ENCODE results near the gene MT1H.

MT1H gene

GRCh38 chr16:56636616-56637413 lies 32.8 kb upstream of the MT1H start:
- no peak for DNase-seq

- DNase-seq: no peak
Observed at GRCh38 chr16:56637814-56638750, 31.5 kb upstream of the MT1H start, which contains the start of gene MT1A. TSS of gene MT1A (plus strand) at chr16:56638666. CDS start at chr16:56638739, 73 bp downstream.

GRCh38 chr16:56639045-56639444 lies 30.6 kb upstream of the MT1H start:
- DNase-seq: no peak

- DNase-seq: no peak
Observed at GRCh38 chr16:56640076-56640475, 29.5 kb upstream of the MT1H start.

GRCh38 chr16:56641166-56641565 lies 28.4 kb upstream of the MT1H start:
- no peak for DNase-seq

- DNase-seq: no peak
Observed at GRCh38 chr16:56643080-56643778, 26.4 kb upstream of the MT1H start.

GRCh38 chr16:56643833-56644232 lies 25.8 kb upstream of the MT1H start:
- no peak for DNase-seq

- DNase-seq: no peak
Observed at GRCh38 chr16:56645311-56645710, 24.3 kb upstream of the MT1H start.

GRCh38 chr16:56645838-56646237 lies 23.8 kb upstream of the MT1H start:
- DNase-seq: no peak

- DNase-seq: no peak
Observed at GRCh38 chr16:56647641-56648431, 21.8 kb upstream of the MT1H start.

- no peak for DNase-seq
Observed at GRCh38 chr16:56649271-56649670, 20.3 kb upstream of the MT1H start.

GRCh38 chr16:56649820-56650219 lies 19.8 kb upstream of the MT1H start:
- DNase-seq: no peak

GRCh38 chr16:56651586-56651985 lies 18.0 kb upstream of the MT1H start, which contains the start of gene MT1B:
TSS of gene MT1B (plus strand) at chr16:56651886. CDS start at chr16:56651954, 68 bp downstream.
- DNase-seq: no peak

GRCh38 chr16:56652600-56652999 lies 17.0 kb upstream of the MT1H start:
- DNase-seq: no peak

GRCh38 chr16:56653218-56653617 lies 16.4 kb upstream of the MT1H start:
- DNase-seq: no peak

- DNase-seq: no peak
Observed at GRCh38 chr16:56657555-56658326, 11.9 kb upstream of the MT1H start, which contains the start of gene MT1F. TSS of gene MT1F (plus strand) at chr16:56657959. CDS start at chr16:56658059, 100 bp downstream.

GRCh38 chr16:56658327-56658875 lies 11.2 kb upstream of the MT1H start:
- DNase-seq: no peak

- no peak for DNase-seq
Observed at GRCh38 chr16:56662357-56663354, 7.0 kb upstream of the MT1H start.

GRCh38 chr16:56664506-56664905 lies 5.1 kb upstream of the MT1H start:
- DNase-seq: no peak
